MG63 (cell line): ENCODE results near the gene NAE1. TPM values are rescaled to one million over a fixed set of nuclear protein-coding genes. Genes with fewer than 3 reads are reported as not detected.

Experiments
- DNase-seq: peaks from one replicate; pipeline ENCODE4 v3.0.0-alpha.2; 2020
- H3K27me3 ChIP-seq: fragments of 250-450 bp; sonication (Bioruptor Pico); 2 replicates; pipeline ENCODE4 v1.5.1; 2020; ENCODE audit warnings: mild to moderate bottlenecking, moderate library complexity
- H3K36me3 ChIP-seq: fragments of 250-450 bp; sonication (Bioruptor Pico); 2 replicates; pipeline ENCODE4 v1.5.1; 2020; ENCODE audit warnings: mild to moderate bottlenecking, moderate library complexity
- H3K4me3 ChIP-seq: fragments of 250-450 bp; sonication (Bioruptor Pico); 2 replicates; pipeline ENCODE4 v1.5.1; 2020; ENCODE audit warnings: mild to moderate bottlenecking, moderate library complexity
- H3K9me3 ChIP-seq: fragments of 250-450 bp; sonication (Bioruptor Pico); 2 replicates; pipeline ENCODE4 v1.5.1; 2020; ENCODE audit warnings: mild to moderate bottlenecking, moderate library complexity
- total RNA-seq: library from RNA; depleted of rRNA; stranded (reverse); fragments of >200 nt; shearing (Covaris generic); gene quantifications from 2 replicates; pipeline ENCODE4 v1.2.3, GENCODE V29; 2014; ENCODE audit warnings: low replicate concordance

Gene NAE1
- total RNA-seq, 1 experiment from 2014 or later: 96.2 TPM

DNA sequence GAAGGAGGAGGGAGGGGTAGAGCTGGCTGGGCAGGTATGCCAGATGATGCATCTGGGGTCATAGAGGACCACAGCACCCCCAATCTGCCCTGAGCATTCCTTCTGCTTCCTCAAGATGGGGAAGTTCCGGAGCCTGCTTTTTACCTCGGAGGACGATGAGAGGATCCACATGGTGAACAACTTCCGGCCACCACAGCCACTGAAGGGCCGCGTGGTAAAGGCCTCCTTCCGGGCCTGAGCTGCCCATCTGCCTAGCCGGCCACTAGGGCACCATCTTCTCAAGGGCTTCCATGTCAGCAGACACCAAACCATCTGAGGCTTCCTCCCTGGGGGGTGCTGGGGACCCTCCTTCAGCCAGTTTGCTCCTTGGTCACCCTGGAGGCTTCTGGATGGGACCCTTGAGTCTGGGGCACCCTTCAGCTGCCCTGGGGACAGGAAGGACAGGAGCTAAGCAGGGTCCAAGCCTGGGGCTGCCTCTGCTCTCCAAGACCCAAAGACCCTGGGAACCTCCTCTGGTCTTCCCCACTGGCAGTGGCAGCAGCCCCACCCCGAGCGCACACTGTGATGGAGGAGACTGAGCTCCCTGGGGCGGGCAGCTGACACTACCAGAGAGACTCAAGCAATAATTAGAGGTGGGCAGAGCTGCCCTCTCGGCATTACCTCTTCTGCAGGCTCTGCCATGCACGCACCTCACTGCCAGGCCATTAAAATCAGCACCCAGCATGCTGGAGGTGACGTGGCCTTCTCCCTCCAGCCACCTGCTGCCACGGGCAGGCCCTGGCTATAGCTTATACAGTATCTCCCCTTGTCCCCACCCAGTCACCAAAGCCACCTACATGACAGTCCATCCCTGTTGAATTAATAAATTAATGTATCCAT is 22.7 kb upstream of the NAE1 start:
- no peaks in the 10 kb centered on the region for H3K36me3 ChIP-seq
- DNase-seq: no peak

DNA sequence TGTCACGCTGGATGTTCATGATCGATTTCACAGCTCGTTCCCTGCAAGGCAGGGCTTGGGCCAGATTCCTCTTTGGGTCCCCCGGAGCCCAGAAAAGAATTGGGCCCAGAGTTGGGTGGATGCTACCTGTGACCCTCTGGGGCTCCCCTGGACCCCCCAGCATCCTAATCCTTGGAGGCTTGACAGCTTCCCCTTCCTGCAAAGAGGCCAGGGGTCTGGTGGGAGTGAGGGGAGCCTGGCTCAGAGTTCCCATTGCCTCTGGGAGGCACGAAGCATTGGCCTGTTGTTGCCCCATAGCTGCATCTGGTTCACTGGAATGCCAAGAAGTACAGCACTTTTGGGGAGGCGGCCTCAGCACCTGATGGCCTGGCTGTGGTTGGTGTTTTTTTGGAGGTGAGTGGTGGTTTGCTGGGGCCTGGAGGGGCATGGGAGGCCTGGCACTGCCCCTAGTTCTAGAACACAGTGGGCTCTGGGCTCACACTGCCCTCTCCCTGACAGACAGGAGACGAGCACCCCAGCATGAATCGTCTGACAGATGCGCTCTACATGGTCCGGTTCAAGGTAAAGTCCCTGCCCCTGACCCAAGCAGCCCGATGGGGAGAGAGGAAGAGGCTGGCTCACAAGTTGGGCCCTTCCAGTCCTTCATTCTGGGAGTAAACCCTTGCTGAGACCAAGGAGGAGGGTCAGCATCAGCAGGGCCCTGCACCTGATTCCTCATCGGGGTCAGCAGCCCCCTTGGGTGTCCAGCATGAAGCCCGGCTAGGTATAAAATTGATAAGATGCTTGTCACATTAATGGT is 20.6 kb upstream of the NAE1 start:
- H3K27me3 ChIP-seq: no peaks in the 10 kb centered on the region
- no peak for DNase-seq

More for the DNA sequence above, 22.7 kb upstream of the NAE1 start:
- no peaks in the 10 kb centered on the region for H3K27me3 ChIP-seq
- H3K9me3 ChIP-seq: no peaks in the 10 kb centered on the region
- no peak overlapping the region for H3K4me3 ChIP-seq

DNA sequence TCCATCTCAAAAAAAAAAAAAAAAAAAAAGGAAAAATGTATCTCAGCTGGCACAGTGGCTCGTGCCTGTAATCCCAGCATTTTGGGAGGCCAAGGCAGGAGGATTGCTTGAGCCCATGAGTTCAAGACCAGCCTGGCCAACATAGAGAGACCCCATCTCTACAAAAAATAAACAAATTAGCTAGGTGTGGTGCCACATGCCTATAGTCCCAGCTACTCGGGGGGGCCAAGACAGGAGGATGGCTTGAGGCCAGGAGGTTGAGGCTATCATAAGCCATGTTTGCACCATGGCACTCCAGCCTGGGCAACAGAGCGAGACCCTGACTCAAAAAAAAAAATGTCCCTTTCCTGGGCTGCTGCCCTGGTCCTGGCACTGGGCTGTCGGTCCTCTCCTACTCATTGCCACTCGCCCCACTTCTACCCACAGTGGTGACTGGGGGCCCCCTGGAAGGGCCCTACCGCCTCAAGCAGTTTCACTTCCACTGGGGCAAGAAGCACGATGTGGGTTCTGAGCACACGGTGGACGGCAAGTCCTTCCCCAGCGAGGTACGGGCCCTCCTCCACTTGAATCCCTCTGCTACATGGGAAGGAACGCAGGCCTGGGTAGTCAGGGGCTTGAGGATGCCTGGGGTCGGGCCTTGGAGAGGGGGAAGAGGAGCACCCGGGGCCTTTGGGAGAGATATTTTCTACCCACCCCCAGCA is 19.5 kb upstream of the NAE1 start:
- H3K27me3 ChIP-seq: no peaks in the 10 kb centered on the region
- no peaks in the 10 kb centered on the region for H3K36me3 ChIP-seq
- DNase-seq: no peak
- no peaks in the 10 kb centered on the region for H3K9me3 ChIP-seq
- no peak overlapping the region for H3K4me3 ChIP-seq

More for the DNA sequence above, 20.6 kb upstream of the NAE1 start:
- no peaks in the 10 kb centered on the region for H3K9me3 ChIP-seq
- no peak overlapping the region for H3K4me3 ChIP-seq
- H3K36me3 ChIP-seq: no peaks in the 10 kb centered on the region

DNA sequence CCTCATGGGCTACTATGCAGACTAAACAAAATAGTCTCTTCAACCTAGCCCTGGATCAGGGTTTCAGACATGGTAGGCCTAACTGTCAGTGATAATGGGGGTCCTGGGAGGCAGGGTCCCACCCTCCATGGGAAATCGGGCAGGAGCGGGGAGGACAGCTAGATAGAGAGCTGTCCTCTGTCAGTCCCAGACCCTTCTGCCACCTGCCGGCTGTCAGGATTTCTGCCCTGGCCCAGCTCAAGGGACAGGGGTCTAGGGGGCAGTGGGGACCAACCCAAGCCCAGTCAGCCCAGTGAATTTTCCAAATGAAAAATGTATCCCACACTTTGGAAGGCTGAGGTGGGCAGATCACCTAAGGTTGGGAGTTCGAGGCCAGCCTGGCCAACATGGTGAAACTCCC is 18.8 kb upstream of the NAE1 start:
- no peak for DNase-seq
- Histone ChIP-seq H3K4me3 (no peak overlapping the region), H3K36me3 (no peaks in the 10 kb centered on the region), H3K9me3 (no peaks in the 10 kb centered on the region), H3K27me3 (no peaks in the 10 kb centered on the region)

DNA sequence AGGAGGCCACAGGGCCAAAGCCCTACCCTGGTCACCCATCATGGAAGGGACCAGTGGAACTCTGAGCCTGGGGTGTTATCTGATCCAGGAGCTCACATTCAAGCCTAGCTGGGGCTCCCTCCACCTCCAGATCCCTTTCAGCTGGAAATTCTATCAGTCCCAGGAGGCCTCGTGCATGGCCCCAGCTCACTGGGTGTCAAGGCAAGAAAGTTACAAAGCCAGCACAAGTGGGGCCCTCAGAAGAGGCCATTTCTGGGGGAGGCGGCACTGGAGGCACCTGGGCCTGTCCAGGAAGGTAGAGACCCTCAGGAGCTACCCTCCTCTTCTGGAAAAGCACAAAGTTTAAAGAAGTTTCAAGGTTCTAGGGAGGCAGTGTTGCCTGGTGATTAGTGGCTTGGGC is 18.2 kb upstream of the NAE1 start:
- no peaks in the 10 kb centered on the region for H3K9me3 ChIP-seq
- DNase-seq: no peak
- H3K4me3 ChIP-seq: no peak overlapping the region
- no peaks in the 10 kb centered on the region for H3K27me3 ChIP-seq
- no peaks in the 10 kb centered on the region for H3K36me3 ChIP-seq

DNA sequence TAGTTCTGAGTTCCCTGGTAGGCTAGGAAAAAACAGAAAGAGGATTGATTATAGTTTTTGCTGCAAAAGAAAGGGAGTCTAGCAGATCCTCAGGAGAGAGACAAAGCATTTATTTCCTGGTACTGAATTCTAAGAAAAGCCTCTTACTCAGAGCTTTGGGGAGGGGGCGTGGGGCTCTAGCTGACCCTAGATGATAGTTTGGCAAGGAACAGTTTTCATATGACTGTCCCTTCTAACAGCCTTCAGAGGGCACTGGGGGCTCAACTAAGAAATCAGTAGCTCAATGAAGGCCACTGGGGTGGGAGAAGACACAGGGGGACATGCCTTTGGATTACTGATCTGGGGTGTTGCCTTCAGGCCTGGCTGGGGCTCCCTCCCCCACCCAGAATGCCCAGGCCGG is 17.4 kb upstream of the NAE1 start:
- Histone ChIP-seq H3K9me3 (no peaks in the 10 kb centered on the region), H3K4me3 (no peak overlapping the region), H3K36me3 (no peaks in the 10 kb centered on the region), H3K27me3 (no peaks in the 10 kb centered on the region)
- DNase-seq: no peak

DNA sequence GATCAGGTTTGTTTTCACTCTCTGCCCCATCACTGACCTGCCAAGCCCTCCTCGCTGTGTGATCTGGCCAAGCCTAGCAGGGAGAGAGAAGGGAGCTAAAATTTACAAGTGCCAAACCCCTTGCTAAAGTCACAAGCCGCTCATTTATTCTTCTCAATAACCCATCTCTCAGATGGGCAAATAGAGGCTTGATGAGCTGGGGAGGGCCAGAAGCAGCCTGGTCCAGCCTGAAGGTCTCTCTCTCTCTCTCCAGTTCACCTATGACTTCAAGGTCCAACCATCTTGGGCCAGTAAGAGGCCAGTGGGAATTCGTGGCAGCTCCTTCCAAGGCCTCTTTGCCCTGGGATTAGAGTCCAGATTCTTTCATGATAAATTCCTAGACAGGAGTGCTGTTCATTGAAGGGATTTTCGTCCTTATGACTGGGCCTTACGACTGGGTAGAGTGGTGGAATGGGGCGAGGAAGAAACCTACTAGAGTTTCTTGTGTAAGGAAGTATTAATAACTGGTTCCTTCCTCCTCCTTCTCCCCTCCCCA is 16.8 kb upstream of the NAE1 start:
- Histone ChIP-seq H3K36me3 (no peaks in the 10 kb centered on the region), H3K4me3 (no peak overlapping the region), H3K27me3 (no peaks in the 10 kb centered on the region), H3K9me3 (no peaks in the 10 kb centered on the region)
- no peak for DNase-seq

DNA sequence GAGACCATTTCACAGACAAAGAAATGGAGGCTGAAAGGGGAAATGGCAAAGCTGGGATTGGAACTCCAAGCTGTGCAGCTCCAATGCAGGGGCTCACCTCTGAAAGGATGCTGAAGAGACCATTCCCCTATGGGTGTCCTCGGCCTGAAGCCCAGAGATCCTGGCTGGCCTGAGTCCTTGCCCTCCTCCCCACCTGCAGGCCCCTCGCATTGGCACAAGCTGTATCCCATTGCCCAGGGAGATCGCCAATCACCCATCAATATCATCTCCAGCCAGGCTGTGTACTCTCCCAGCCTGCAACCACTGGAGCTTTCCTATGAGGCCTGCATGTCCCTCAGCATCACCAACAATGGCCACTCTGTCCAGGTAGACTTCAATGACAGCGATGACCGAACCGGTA is 16.1 kb upstream of the NAE1 start:
- DNase-seq: no peak
- Histone ChIP-seq H3K27me3 (no peaks in the 10 kb centered on the region), H3K36me3 (no peaks in the 10 kb centered on the region), H3K9me3 (no peaks in the 10 kb centered on the region), H3K4me3 (no peak overlapping the region)

DNA sequence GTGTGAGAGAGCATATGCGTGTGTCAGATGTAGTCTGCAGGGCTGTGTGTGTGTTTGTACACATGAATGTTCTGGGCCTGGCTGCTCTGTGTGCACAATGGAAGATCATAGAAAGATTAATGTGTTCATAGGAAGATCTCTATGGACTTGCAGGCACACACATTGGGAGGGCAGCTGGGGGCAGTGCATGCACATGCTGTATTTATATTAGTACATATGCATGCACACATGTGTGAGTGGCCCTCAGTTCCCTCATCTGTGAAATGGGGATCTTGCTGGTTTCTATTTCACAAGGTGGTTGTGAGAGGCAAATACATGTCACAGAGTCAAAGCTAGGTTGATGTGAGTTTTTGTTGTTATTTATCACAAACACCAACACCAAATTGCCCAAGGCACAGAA is 15.5 kb upstream of the NAE1 start:
- Histone ChIP-seq H3K27me3 (no peaks in the 10 kb centered on the region), H3K36me3 (no peaks in the 10 kb centered on the region), H3K4me3 (no peak overlapping the region), H3K9me3 (no peaks in the 10 kb centered on the region)
- DNase-seq: no peak

DNA sequence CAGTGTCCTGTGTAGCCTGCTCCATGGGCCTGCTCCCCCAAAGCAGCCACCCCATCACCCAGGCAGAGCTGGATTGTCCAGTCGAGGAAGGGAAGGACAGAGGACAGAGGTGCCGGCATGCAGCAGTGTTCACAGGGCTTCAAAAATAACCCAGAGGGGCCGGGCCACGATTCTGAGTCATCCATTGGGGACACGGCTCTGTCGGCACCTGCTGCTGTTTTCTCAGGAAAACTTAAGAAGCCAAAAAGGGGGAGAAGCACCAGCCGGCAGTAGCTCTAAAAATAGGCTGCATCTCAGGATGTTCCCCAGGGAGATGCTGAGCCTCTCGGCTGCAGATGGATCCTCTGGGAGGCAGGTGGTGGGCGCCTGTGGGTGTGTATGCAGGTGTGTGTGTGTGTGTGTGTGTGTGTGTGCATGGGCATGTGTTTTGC is 15.0 kb upstream of the NAE1 start:
- Histone ChIP-seq H3K27me3 (no peaks in the 10 kb centered on the region), H3K4me3 (no peak overlapping the region), H3K9me3 (no peaks in the 10 kb centered on the region), H3K36me3 (no peaks in the 10 kb centered on the region)
- no peak for DNase-seq

DNA sequence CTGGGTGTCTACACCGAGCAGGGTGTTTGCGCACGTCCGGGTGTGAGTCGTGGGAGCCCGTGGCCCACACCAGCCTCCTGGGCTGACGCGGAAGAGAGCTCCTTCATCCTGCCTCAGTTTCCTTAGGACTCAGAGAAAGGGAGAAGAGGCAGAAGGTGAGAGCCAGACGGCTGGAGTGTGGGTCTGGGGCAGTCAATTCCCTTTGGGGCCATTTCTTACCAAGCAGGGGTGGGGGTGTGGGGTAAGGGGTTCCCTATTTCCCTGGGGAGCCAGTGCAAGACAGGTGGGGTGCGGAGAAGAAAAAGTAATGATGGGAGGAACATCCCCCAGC is 14.3 kb upstream of the NAE1 start:
- no peak for DNase-seq
- H3K36me3 ChIP-seq: no peaks in the 10 kb centered on the region
- no peaks in the 10 kb centered on the region for H3K27me3 ChIP-seq
- H3K4me3 ChIP-seq: peak overlapping the region; percentile 17; the same call in 1 of the 2 replicates
- H3K9me3 ChIP-seq: no peaks in the 10 kb centered on the region

DNA sequence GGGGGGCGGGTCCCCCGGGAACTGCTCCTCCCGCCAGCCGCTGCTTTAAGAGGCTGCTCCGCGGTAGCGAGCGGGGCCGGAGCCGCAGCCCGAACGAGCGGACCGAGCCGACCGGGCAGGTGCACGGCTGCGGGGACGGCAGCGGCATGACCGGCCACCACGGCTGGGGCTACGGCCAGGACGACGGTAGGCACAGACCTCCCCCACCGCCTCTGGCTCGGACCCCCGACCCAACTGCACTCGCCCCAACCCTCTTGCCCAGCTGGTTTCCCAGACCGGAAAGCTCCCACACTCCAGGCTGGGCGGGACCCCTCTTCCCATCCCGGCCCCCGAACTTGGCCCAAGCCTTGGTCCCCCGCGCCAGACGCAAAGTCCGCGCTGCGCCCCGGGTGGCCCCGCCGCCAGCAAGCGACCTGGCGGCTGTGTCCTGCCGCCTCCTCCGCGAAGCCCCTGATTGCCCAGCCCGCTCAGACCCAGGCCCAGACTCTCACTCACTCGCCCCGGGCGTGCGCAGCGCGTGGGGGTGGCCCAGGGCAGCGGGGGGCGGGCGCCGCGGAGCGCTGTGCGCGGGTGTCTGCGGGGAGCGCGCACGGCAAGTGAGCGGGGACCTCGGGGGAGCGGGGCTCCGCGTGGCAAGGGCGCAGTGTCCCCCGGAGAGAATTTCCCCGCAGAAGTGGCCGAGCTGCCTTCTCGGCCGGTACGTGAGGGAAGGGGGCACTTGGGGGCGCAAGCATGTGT is 13.7 kb upstream of the NAE1 start, which contains the start of gene CA7:
CA7 (plus strand) TSS at position 73 of the 738 bp plus-strand sequence; CDS start at position 147, 74 bp downstream.
- no peaks in the 10 kb centered on the region for H3K9me3 ChIP-seq
- H3K36me3 ChIP-seq: no peaks in the 10 kb centered on the region
- DNase-seq: no peak
- H3K4me3 ChIP-seq: peak within 1 kb of the TSS; percentile 17; the same call in 1 of the 2 replicates
- no peaks in the 10 kb centered on the region for H3K27me3 ChIP-seq

DNA sequence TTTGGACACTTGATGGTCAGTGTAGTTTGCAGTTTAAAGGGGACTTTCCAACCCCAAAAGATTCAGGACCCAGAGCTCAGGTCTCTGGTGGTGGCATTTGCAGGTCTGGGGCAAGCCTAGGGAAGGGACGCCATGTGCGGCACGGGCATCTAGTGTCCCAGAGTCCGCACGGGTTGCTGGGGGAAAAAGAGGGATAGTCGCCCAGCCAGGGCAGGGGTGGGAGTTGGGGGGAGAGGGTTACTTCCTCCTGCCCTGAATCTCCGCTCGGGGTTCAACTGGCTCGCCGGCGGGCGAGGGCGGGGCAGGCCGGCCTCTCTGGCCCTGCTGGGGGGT is 13.2 kb upstream of the NAE1 start:
- Histone ChIP-seq H3K27me3 (no peaks in the 10 kb centered on the region), H3K9me3 (no peaks in the 10 kb centered on the region), H3K36me3 (no peaks in the 10 kb centered on the region), H3K4me3 (no peak overlapping the region)
- DNase-seq: no peak

DNA sequence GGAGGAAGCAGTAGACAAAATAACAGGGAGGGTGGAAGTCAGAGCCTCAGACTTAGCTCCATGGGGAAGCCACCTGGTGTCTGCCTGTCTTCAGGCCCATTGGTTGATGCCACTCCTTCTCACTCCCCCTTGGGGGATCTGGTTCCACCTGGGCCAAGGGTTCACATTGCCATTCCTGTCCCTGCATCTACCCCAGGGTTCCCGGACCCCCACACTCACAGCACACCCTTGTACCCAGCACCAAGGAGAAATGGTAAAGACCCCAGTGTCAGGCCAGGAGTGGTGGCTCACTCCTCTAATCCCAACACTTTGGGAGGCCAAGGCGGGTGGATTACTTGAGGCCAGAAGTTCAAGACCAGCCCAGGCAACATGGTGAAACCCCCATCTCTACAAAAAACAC is 12.4 kb upstream of the NAE1 start:
- Histone ChIP-seq H3K4me3 (no peak overlapping the region), H3K36me3 (no peaks in the 10 kb centered on the region), H3K27me3 (no peaks in the 10 kb centered on the region), H3K9me3 (no peaks in the 10 kb centered on the region)
- no peak for DNase-seq

DNA sequence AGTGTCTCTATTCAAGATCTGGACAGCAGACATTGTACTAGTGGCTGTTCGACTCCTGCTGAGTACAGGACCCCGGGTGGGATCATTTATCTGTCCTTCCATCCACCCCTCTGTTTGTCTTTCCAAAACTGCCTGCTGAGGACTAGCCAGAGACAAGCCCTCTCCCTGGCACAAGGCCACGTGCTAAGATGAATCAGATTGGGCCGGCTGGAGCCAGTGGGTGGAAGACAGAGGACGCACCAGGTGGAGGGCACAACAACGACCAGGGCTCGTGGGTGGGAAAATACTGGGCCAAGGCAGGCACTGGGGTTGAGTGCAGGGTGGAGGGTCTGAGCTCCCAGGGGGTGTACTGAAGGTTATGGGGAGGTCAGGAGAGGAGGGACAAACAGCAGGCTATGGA is 12.0 kb upstream of the NAE1 start:
- Histone ChIP-seq H3K27me3 (no peaks in the 10 kb centered on the region), H3K4me3 (no peak overlapping the region), H3K9me3 (no peaks in the 10 kb centered on the region), H3K36me3 (no peaks in the 10 kb centered on the region)
- DNase-seq: peak; percentile 35

DNA sequence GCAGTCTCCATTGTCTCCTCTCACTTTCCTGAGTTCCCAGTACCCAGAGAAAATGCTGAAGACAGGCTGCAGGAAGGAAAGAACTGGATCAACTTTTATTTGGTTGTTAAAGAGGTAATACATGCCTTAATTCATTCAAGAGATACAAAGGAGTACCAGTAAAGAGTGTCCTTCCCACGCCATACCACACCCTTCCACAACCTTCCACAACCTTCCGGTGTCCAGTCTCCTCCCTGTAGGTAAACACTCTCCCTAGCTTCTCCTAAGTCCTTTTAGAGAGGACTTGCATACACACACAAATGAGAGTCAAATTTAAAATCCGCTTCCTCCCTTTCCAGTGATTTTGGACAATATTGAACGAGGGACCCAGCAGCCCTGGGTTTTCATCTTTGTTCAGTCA is 10.6 kb upstream of the NAE1 start:
- Histone ChIP-seq H3K27me3 (no peaks in the 10 kb centered on the region), H3K9me3 (no peaks in the 10 kb centered on the region), H3K4me3 (no peak overlapping the region), H3K36me3 (no peaks in the 10 kb centered on the region)
- no peak for DNase-seq
